K562 (cell line): ENCODE data around the gene SOS1. TPM values are rescaled to one million over a fixed set of nuclear protein-coding genes. Genes with fewer than 3 reads are reported as not detected.

ENCODE experiments used
- CEBPG ChIP-seq, 3 experiments: fragments of 200-800 bp in 1 of 3; sonication (Bioruptor generic) in 1 of 3; sonication (generic) in 1 of 3; formaldehyde crosslinking in 1 of 3; IDR thresholded peaks in 2 of 3; conservative IDR thresholded peaks in 1 of 3; 2 replicates each; pipeline versions ENCODE4 v1.6.1 to v1.8.0; 2016 to 2022; ENCODE audit warnings: missing compliant biosample characterization in 2 of 3, missing genetic modification characterization in 2 of 3, mild to moderate bottlenecking in 1 of 3, missing genetic modification reagents in 1 of 3
- ETV6 ChIP-seq, 3 experiments: fragments of 150-350 bp in 1 of 3; sonication (generic) in 1 of 3; formaldehyde crosslinking in 1 of 3; IDR thresholded peaks; 2 replicates each; pipeline versions ENCODE4 v1.6.1 to v1.8.0; 2014 to 2022; ENCODE audit warnings: borderline replicate concordance in 2 of 3, low read depth in 2 of 3, antibody characterized with exemption in 1 of 3, low read length in 1 of 3, mild to moderate bottlenecking in 1 of 3, missing genetic modification reagents in 1 of 3
- KDM5B ChIP-seq: fragments of 200-600 bp; sonication (generic); IDR thresholded peaks from 2 replicates; pipeline ENCODE4 v1.6.1; 2012; ENCODE audit warnings: low read depth, mild to moderate bottlenecking, moderate library complexity, low read length, control low read depth, inconsistent platforms; ENCODE audit not compliant: insufficient replicate concordance
- MTA2 ChIP-seq: fragments of 450-650 bp; IDR thresholded peaks from 2 replicates; pipeline ENCODE4 v1.6.1; 2016; ENCODE audit warnings: low read depth
- RAD21 ChIP-seq, 2 experiments: fragments of 250-450 bp in 1 of 2; fragments of 450-650 bp in 1 of 2; sonication (Bioruptor Pico) in 1 of 2; formaldehyde crosslinking in 1 of 2; IDR thresholded peaks in 1 of 2; conservative IDR thresholded peaks in 1 of 2; 2 replicates each; pipeline versions ENCODE4 v1.4.0 to v1.8.0; 2020 to 2022; ENCODE audit warnings: mild to moderate bottlenecking in 2 of 2, moderate library complexity in 1 of 2
- SAFB ChIP-seq: fragments of 200-400 bp; formaldehyde crosslinking; IDR thresholded peaks from 2 replicates; pipeline ENCODE4 v1.6.1; 2017; ENCODE audit warnings: low read depth, low read length, borderline replicate concordance
- SMARCA4 ChIP-seq: fragments of 450-650 bp; IDR thresholded peaks from 2 replicates; pipeline ENCODE4 v1.6.1; 2016
- SMC3 ChIP-seq: conservative IDR thresholded peaks from 2 replicates; pipeline ENCODE4 v1.6.1; 2011; ENCODE audit warnings: low read depth, low read length, improper control_type of control experiment; ENCODE audit not compliant: insufficient read depth
- SNRNP70 ChIP-seq: fragments of 200-400 bp; formaldehyde crosslinking; optimal IDR thresholded peaks from 2 replicates; pipeline ENCODE3; 2017; ENCODE audit warnings: low read depth, low read length
- SUPT5H ChIP-seq: fragments of 450-650 bp; IDR thresholded peaks from 2 replicates; pipeline ENCODE4 v1.6.1; 2016
- XRCC4 ChIP-seq: IDR thresholded peaks from one replicate; pipeline ENCODE4 v1.6.1; 2011; ENCODE audit not compliant: insufficient read depth, insufficient read length; ENCODE audit errors: extremely low read depth
- ZNF316 ChIP-seq: fragments of 450-650 bp; IDR thresholded peaks from 2 replicates; pipeline ENCODE4 v1.6.1; 2016
- ZNF444 ChIP-seq: fragments of 250-450 bp; sonication (Bioruptor Pico); IDR thresholded peaks from 2 replicates; pipeline ENCODE4 v1.4.0; 2020; ENCODE audit warnings: mild to moderate bottlenecking, moderate library complexity
- ZNF561 ChIP-seq: fragments of 450-650 bp; formaldehyde crosslinking; conservative IDR thresholded peaks from 2 replicates; pipeline ENCODE4 v1.4.0; 2020; ENCODE audit warnings: mild to moderate bottlenecking, moderate library complexity
- ZNF589 ChIP-seq: fragments of 200-800 bp; sonication (Bioruptor generic); IDR thresholded peaks from 2 replicates; pipeline ENCODE4 v1.6.1; 2016; ENCODE audit warnings: low read depth, missing genetic modification characterization, missing compliant biosample characterization
- ZNF644 ChIP-seq: fragments of 200-800 bp; sonication (Bioruptor generic); IDR thresholded peaks from 2 replicates; pipeline ENCODE4 v1.6.1; 2016; ENCODE audit warnings: low read depth, missing genetic modification characterization, missing compliant biosample characterization
- ZZZ3 ChIP-seq: fragments of 450-650 bp; IDR thresholded peaks from 2 replicates; pipeline ENCODE4 v1.6.1; 2016; ENCODE audit warnings: antibody characterized with exemption, mild to moderate bottlenecking, moderate library complexity
- polyA plus RNA-seq, 8 experiments: library from polyadenylated mRNA; depleted of rRNA in 4 of 8; stranded (reverse) in 5 of 8; unstranded in 3 of 8; fragments of >200 nt; fragmentation: Nextera tagmentation in 2 of 8; fragmentation: Illumina TruSeq in 1 of 8; extraction: Ambion mirVana in 2 of 8; extraction: Trizol in 1 of 8; gene quantifications; 2 replicates each; pipeline versions ENCODE4 v1.2.1 to v1.2.3, GENCODE V29; 2011 to 2014; ENCODE audit warnings: inconsistent platforms in 1 of 8, missing spikeins in 1 of 8
- total RNA-seq, 7 experiments: library from RNA; depleted of rRNA in 6 of 7; stranded (reverse); fragments of >200 nt in 6 of 7; fragmentation: Illumina TruSeq in 2 of 7; extraction: Trizol in 2 of 7; gene quantifications; 2 replicates each; pipeline versions ENCODE4 v1.2.1 to v1.2.3, GENCODE V29; 2011 to 2021; ENCODE audit warnings: low replicate concordance in 1 of 7
- TF ChIP-seq, protein P1 (sequence below), 2 experiments: fragments of 450-650 bp; IDR thresholded peaks; 2 replicates each; pipeline ENCODE4 v1.6.1; 2016
- TF ChIP-seq, protein P2 (sequence below): fragments of 250-450 bp; sonication (Bioruptor Pico); IDR thresholded peaks from 2 replicates; pipeline ENCODE4 v1.5.1; 2021; ENCODE audit warnings: mild to moderate bottlenecking
- TF ChIP-seq, protein P3 (sequence below): fragments of 450-650 bp; IDR thresholded peaks from 2 replicates; pipeline ENCODE4 v1.6.1; 2016; ENCODE audit warnings: antibody characterized with exemption
- TF ChIP-seq, protein P4 (sequence below): fragments of 450-650 bp; formaldehyde crosslinking; IDR thresholded peaks from 2 replicates; pipeline ENCODE4 v1.4.0; 2020; ENCODE audit warnings: mild to moderate bottlenecking, moderate library complexity

SOS1 gene
- total and polyA plus RNA-seq, 9 of the 15 experiments (the other 6 are each of a cell fraction or from before 2014, with no cell fraction given), result 2.5 to 27.1 (median 16.3) TPM

DNA sequence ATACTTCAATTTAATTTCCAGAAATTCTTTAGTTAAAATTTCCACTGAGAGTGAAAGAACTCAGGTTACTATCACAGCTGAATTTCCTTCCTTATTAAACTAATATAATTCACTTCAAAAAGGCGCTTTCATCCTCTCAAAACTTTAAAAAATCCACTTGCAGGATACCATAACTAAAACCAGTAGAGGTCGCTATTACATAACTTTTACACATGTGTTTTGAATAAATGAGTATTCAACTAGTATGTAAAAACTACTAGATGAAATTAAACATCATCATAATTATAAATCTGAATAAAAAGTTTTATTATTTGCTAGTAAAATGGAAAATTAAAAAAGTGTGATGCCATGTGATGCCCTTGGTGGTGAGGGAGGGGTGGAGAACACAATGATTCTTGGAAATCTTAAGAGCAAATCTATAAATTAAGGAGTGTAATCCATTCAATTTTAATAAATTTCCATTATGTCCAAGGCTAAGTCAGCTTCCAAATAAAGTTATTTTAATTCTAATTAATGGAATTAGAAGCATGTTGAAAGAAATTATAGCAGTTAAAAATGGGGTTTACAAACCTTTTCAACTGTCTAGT is 61.4 kb downstream of the SOS1 start (continued):
- TF ChIP-seq, protein P1, sequence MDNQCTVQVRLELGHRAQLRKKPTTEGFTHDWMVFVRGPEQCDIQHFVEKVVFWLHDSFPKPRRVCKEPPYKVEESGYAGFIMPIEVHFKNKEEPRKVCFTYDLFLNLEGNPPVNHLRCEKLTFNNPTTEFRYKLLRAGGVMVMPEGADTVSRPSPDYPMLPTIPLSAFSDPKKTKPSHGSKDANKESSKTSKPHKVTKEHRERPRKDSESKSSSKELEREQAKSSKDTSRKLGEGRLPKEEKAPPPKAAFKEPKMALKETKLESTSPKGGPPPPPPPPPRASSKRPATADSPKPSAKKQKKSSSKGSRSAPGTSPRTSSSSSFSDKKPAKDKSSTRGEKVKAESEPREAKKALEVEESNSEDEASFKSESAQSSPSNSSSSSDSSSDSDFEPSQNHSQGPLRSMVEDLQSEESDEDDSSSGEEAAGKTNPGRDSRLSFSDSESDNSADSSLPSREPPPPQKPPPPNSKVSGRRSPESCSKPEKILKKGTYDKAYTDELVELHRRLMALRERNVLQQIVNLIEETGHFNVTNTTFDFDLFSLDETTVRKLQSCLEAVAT (IDR thresholded peaks at IDR 0.05), result no peak
- no peak for TF ChIP-seq ZNF316
- no peak for TF ChIP-seq ETV6 (IDR thresholded peaks at IDR 0.05; ENCODE audit: borderline replicate concordance in 1 of 2, low read depth in 2 of 2, low read length in 1 of 2)
- no peak for TF ChIP-seq ETV6 (CRISPR knock-in tag; IDR thresholded peaks at IDR 0.05; ENCODE audit: borderline replicate concordance)
- no peak for TF ChIP-seq ZZZ3
- TF ChIP-seq SNRNP70, result no peak
- TF ChIP-seq, protein P2, sequence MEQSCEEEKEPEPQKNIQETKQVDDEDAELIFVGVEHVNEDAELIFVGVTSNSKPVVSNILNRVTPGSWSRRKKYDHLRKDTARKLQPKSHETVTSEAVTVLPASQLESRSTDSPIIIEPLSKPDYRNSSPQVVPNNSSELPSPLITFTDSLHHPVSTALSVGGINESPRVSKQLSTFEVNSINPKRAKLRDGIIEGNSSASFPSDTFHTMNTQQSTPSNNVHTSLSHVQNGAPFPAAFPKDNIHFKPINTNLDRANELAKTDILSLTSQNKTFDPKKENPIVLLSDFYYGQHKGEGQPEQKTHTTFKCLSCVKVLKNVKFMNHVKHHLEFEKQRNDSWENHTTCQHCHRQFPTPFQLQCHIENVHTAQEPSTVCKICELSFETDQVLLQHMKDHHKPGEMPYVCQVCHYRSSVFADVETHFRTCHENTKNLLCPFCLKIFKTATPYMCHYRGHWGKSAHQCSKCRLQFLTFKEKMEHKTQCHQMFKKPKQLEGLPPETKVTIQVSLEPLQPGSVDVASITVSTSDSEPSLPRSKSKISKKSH (CRISPR knock-in tag), result no peak
- TF ChIP-seq KDM5B, result no peak
- TF ChIP-seq RAD21 (CRISPR knock-in tag; conservative IDR thresholded peaks at IDR 0.05 in 1 of 2, IDR thresholded peaks at IDR 0.05 in 1 of 2), result peak; percentile 85 to 87
- TF ChIP-seq, protein P3, sequence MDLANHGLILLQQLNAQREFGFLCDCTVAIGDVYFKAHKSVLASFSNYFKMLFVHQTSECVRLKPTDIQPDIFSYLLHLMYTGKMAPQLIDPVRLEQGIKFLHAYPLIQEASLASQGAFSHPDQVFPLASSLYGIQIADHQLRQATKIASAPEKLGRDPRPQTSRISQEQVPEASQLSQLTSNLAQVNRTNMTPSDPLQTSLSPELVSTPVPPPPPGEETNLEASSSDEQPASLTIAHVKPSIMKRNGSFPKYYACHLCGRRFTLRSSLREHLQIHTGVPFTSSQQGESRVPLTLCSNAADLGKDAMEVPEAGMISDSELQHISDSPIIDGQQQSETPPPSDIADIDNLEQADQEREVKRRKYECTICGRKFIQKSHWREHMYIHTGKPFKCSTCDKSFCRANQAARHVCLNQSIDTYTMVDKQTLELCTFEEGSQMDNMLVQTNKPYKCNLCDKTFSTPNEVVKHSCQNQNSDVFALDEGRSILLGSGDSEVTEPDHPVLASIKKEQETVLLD, result no peak
- no peak for TF ChIP-seq SAFB
- no peak for TF ChIP-seq ZNF561 (CRISPR knock-in tag)
- TF ChIP-seq SMARCA4, result no peak
- TF ChIP-seq ZNF589 (CRISPR knock-in tag), result no peak
- no peak for TF ChIP-seq XRCC4
- no peak for TF ChIP-seq CEBPG (CRISPR knock-in tag; IDR thresholded peaks at IDR 0.05)
- TF ChIP-seq CEBPG (tag; conservative IDR thresholded peaks at IDR 0.05 in 1 of 2, IDR thresholded peaks at IDR 0.05 in 1 of 2), result peak in 1 of 2 experiments; percentile 41; a peak in 2 of 4 replicates
- no peak for TF ChIP-seq MTA2
- no peak for TF ChIP-seq ZNF444
- TF ChIP-seq, protein P4, sequence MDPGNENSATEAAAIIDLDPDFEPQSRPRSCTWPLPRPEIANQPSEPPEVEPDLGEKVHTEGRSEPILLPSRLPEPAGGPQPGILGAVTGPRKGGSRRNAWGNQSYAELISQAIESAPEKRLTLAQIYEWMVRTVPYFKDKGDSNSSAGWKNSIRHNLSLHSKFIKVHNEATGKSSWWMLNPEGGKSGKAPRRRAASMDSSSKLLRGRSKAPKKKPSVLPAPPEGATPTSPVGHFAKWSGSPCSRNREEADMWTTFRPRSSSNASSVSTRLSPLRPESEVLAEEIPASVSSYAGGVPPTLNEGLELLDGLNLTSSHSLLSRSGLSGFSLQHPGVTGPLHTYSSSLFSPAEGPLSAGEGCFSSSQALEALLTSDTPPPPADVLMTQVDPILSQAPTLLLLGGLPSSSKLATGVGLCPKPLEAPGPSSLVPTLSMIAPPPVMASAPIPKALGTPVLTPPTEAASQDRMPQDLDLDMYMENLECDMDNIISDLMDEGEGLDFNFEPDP (CRISPR knock-in tag), result no peak
- no peak for TF ChIP-seq ZNF644 (tag)
- no peak for TF ChIP-seq SUPT5H
- TF ChIP-seq SMC3, result peak; percentile 52
